HepG2 (cell line): ENCODE data around the gene RAC2. TPM values are rescaled to one million over a fixed set of nuclear protein-coding genes. Genes with fewer than 3 reads are reported as not detected.

ENCODE experiments used
- ATRX ChIP-seq: sonication (generic); formaldehyde crosslinking; IDR thresholded peaks from 2 replicates; pipeline ENCODE4 v1.4.0; 2020; ENCODE audit warnings: missing genetic modification reagents, borderline replicate concordance
- IRF1 ChIP-seq: sonication (generic); formaldehyde crosslinking; IDR thresholded peaks from 2 replicates; pipeline ENCODE4 v1.4.0; 2020; ENCODE audit warnings: low read depth, mild to moderate bottlenecking, missing genetic modification reagents
- JDP2 ChIP-seq: sonication (generic); formaldehyde crosslinking; IDR thresholded peaks from 2 replicates; pipeline ENCODE4 v1.8.1; 2022; ENCODE audit warnings: missing genetic modification reagents, borderline replicate concordance
- MTA3 ChIP-seq: sonication (generic); formaldehyde crosslinking; IDR thresholded peaks from 2 replicates; pipeline ENCODE4 v1.4.0; 2020; ENCODE audit warnings: missing genetic modification reagents
- NR2F1 ChIP-seq, 2 experiments: fragments of 450-650 bp in 1 of 2; formaldehyde crosslinking in 1 of 2; IDR thresholded peaks; 2 replicates each; pipeline versions ENCODE4 v1.5.0 to v1.6.1; 2016 to 2020; ENCODE audit warnings: mild to moderate bottlenecking in 1 of 2, missing compliant biosample characterization in 1 of 2, missing genetic modification reagents in 1 of 2, moderate library complexity in 1 of 2
- RELA ChIP-seq: sonication (generic); formaldehyde crosslinking; IDR thresholded peaks from 2 replicates; pipeline ENCODE4 v1.4.0; 2020; ENCODE audit warnings: missing genetic modification reagents
- SAFB2 ChIP-seq: sonication (generic); formaldehyde crosslinking; IDR thresholded peaks from 2 replicates; pipeline ENCODE4 v1.5.1; 2020; ENCODE audit warnings: missing genetic modification reagents, low read depth, mild to moderate bottlenecking, borderline replicate concordance
- SKI ChIP-seq: fragments of 450-650 bp; IDR thresholded peaks from one replicate; pipeline ENCODE4 v1.6.1; 2018; ENCODE audit warnings: mild to moderate bottlenecking; ENCODE audit not compliant: partially characterized antibody
- SOX5 ChIP-seq: IDR thresholded peaks from 2 replicates; pipeline ENCODE4 v1.6.1; 2016; ENCODE audit warnings: borderline replicate concordance
- SP4 ChIP-seq: sonication (generic); formaldehyde crosslinking; IDR thresholded peaks from 2 replicates; pipeline ENCODE4 v1.8.1; 2023; ENCODE audit warnings: mild to moderate bottlenecking, missing genetic modification reagents
- TFDP2 ChIP-seq: sonication (generic); formaldehyde crosslinking; IDR thresholded peaks from 2 replicates; pipeline ENCODE4 v1.4.0; 2020; ENCODE audit warnings: missing genetic modification reagents
- ZBTB46 ChIP-seq: sonication (generic); formaldehyde crosslinking; IDR thresholded peaks from 2 replicates; pipeline ENCODE4 v1.4.0; 2020; ENCODE audit warnings: mild to moderate bottlenecking, missing genetic modification reagents, borderline replicate concordance
- ZNF12 ChIP-seq: sonication (generic); formaldehyde crosslinking; IDR thresholded peaks from 2 replicates; pipeline ENCODE4 v1.5.0; 2020; ENCODE audit warnings: missing genetic modification reagents
- ZNF276 ChIP-seq: sonication (generic); formaldehyde crosslinking; IDR thresholded peaks from 2 replicates; pipeline ENCODE4 v1.4.0; 2020; ENCODE audit warnings: mild to moderate bottlenecking, low read depth, missing genetic modification reagents
- ZNF331 ChIP-seq: sonication (generic); formaldehyde crosslinking; IDR thresholded peaks from 2 replicates; pipeline ENCODE4 v1.4.0; 2020; ENCODE audit warnings: missing genetic modification reagents
- ZNF382 ChIP-seq: sonication (generic); formaldehyde crosslinking; IDR thresholded peaks from 2 replicates; pipeline ENCODE4 v1.5.0; 2020; ENCODE audit warnings: missing genetic modification reagents, mild to moderate bottlenecking, borderline replicate concordance
- ZNF44 ChIP-seq: sonication (generic); formaldehyde crosslinking; IDR thresholded peaks from 2 replicates; pipeline ENCODE4 v1.5.1; 2020; ENCODE audit warnings: mild to moderate bottlenecking, missing genetic modification reagents
- ZNF543 ChIP-seq: sonication (generic); formaldehyde crosslinking; IDR thresholded peaks from 2 replicates; pipeline ENCODE4 v1.4.0; 2020; ENCODE audit warnings: mild to moderate bottlenecking, missing genetic modification reagents
- ZNF567 ChIP-seq: sonication (generic); formaldehyde crosslinking; IDR thresholded peaks from 2 replicates; pipeline ENCODE4 v1.8.1; 2023; ENCODE audit warnings: mild to moderate bottlenecking, missing genetic modification reagents, borderline replicate concordance
- ZNF597 ChIP-seq: sonication (generic); formaldehyde crosslinking; IDR thresholded peaks from 2 replicates; pipeline ENCODE4 v1.5.0; 2020; ENCODE audit warnings: missing genetic modification reagents
- ZNF704 ChIP-seq: sonication (generic); formaldehyde crosslinking; IDR thresholded peaks from 2 replicates; pipeline ENCODE4 v1.8.1; 2023; ENCODE audit warnings: mild to moderate bottlenecking, inconsistent platforms, moderate library complexity, missing genetic modification reagents, borderline replicate concordance
- polyA plus RNA-seq, 8 experiments: library from polyadenylated mRNA; depleted of rRNA in 3 of 8; stranded (reverse) in 7 of 8; unstranded in 1 of 8; fragments of >200 nt; fragmentation: Illumina TruSeq in 4 of 8; extraction: Trizol in 4 of 8; gene quantifications; 2 replicates each; pipeline versions ENCODE4 v1.2.1 to v1.2.3, GENCODE V29; 2011 to 2016; ENCODE audit warnings: low read depth in 4 of 8, missing spikeins in 1 of 8, mixed read lengths in 1 of 8; ENCODE audit not compliant: insufficient read depth in 1 of 8
- total RNA-seq, 5 experiments: library from RNA; depleted of rRNA; stranded (reverse); fragments of >200 nt; fragmentation: Illumina TruSeq; extraction: Trizol; gene quantifications; 2 replicates each; pipeline ENCODE4 v1.2.3, GENCODE V29; 2016; ENCODE audit warnings: low read depth in 1 of 5

The RAC2 gene
- total and polyA plus RNA-seq, 2 of the 13 experiments (the other 11 are each of a cell fraction or from before 2014, with no cell fraction given), result 0.73 TPM; not detected in 1

GRCh38 chr22:37199103-37199759 lies 44.8 kb downstream of the RAC2 start (continued):
- peak; percentile 72; the same call in 1 of the 2 replicates for TF ChIP-seq ZNF543 (CRISPR knock-in tag)
- no peak for TF ChIP-seq ZBTB46 (CRISPR knock-in tag)
- no peak; the same call in 1 of the 2 replicates for TF ChIP-seq SOX5 (CRISPR knock-in tag)
- TF ChIP-seq ATRX (CRISPR knock-in tag), result no peak
- TF ChIP-seq NR2F1 (CRISPR knock-in tag; IDR thresholded peaks at IDR 0.05), result no peak
- TF ChIP-seq ZNF567 (CRISPR knock-in tag), result no peak
- peak; percentile 17; the same call in 1 of the 2 replicates for TF ChIP-seq RELA (CRISPR knock-in tag)
- TF ChIP-seq SP4 (CRISPR knock-in tag), result peak; percentile 42; the same call in 1 of the 2 replicates
- TF ChIP-seq ZNF382 (CRISPR knock-in tag), result no peak
- TF ChIP-seq ZNF704, result no peak; the same call in 1 of the 2 replicates
- TF ChIP-seq ZNF597 (CRISPR knock-in tag), result no peak
- peak; percentile 48; the same call in 1 of the 2 replicates for TF ChIP-seq ZNF276 (CRISPR knock-in tag)
- peak; percentile 49 for TF ChIP-seq SKI
- TF ChIP-seq IRF1 (CRISPR knock-in tag), result 0 out of 2 replicates have a peak, but pooled peaks have one; percentile 32
- 0 out of 2 replicates have a peak, but pooled peaks have one; percentile 5 for TF ChIP-seq ZNF331 (CRISPR knock-in tag)
- peak; percentile 78 for TF ChIP-seq TFDP2 (CRISPR knock-in tag)
- peak; percentile 89 for TF ChIP-seq ZNF44 (CRISPR knock-in tag)
- no peak for TF ChIP-seq ZNF12 (CRISPR knock-in tag)
- no peak for TF ChIP-seq JDP2 (CRISPR knock-in tag)
- no peak for TF ChIP-seq MTA3 (CRISPR knock-in tag)
- no peak for TF ChIP-seq SAFB2 (CRISPR knock-in tag)
